GM23338 (cell line): Measurements from ENCODE around the gene TTC28. TPM values are rescaled to one million over a fixed set of nuclear protein-coding genes. Genes with fewer than 3 reads are reported as not detected.
"Not testable (repeated sequence)": the region's sequence is repeated elsewhere in the genome, so short reads cannot be mapped to it uniquely, and the experiment has no call there.

ENCODE experiments used
- ATAC-seq: fragments of 200-7000 bp; cut with Tn5 transposase; 3 replicates; pipeline ENCODE4 v1.9.1; 2020
- DNase-seq: peaks from one replicate; pipeline ENCODE4 v3.0.0-alpha.2; 2015; ENCODE audit warnings: low spot score
- H2AFZ ChIP-seq: fragments of 200-600 bp; sonication (generic); 2 replicates; pipeline ENCODE4 v1.8.0; 2016; ENCODE audit warnings: antibody characterized with exemption, mild to moderate bottlenecking, moderate library complexity
- H3F3A ChIP-seq: fragments of 200-600 bp; sonication (generic); replicated peaks from 2 replicates; pipeline ENCODE4 v1.8.0; 2017; ENCODE audit warnings: antibody characterized with exemption, mixed run types, low read depth
- H3K27ac ChIP-seq: fragments of 200-600 bp; sonication (generic); 2 replicates; pipeline ENCODE4 v1.6.1; 2016; ENCODE audit warnings: low read depth
- H3K27me3 ChIP-seq: fragments of 200-600 bp; sonication (generic); 2 replicates; pipeline ENCODE4 v1.8.0; 2016; ENCODE audit warnings: mild to moderate bottlenecking, mixed run types, moderate library complexity; ENCODE audit not compliant: insufficient read depth
- H3K36me3 ChIP-seq: fragments of 200-600 bp; sonication (generic); 2 replicates; pipeline ENCODE4 v1.8.0; 2016; ENCODE audit warnings: mild to moderate bottlenecking; ENCODE audit not compliant: insufficient read depth
- H3K4me1 ChIP-seq: fragments of 200-600 bp; sonication (generic); 2 replicates; pipeline ENCODE4 v1.8.0; 2016; ENCODE audit warnings: mild to moderate bottlenecking, moderate library complexity; ENCODE audit not compliant: insufficient read depth
- H3K4me2 ChIP-seq: fragments of 200-600 bp; sonication (generic); 2 replicates; pipeline ENCODE4 v1.7.1; 2017; ENCODE audit warnings: mixed run types
- H3K4me3 ChIP-seq: fragments of 200-600 bp; sonication (generic); 2 replicates; pipeline ENCODE4 v1.6.1; 2016; ENCODE audit warnings: mixed run types
- H3K79me2 ChIP-seq: fragments of 200-600 bp; sonication (generic); replicated peaks from 2 replicates; pipeline ENCODE4 v1.8.0; 2017; ENCODE audit warnings: mild to moderate bottlenecking; ENCODE audit not compliant: insufficient read depth
- H3K9me2 ChIP-seq: fragments of 200-600 bp; sonication (generic); 2 replicates; pipeline ENCODE4 v1.8.0; 2017; ENCODE audit not compliant: insufficient read depth
- H4K20me1 ChIP-seq: fragments of 200-600 bp; sonication (generic); replicated peaks from 2 replicates; pipeline ENCODE4 v1.8.0; 2017; ENCODE audit warnings: mild to moderate bottlenecking; ENCODE audit not compliant: insufficient read depth
- H3K27ac Mint-ChIP-seq: 2 replicates; pipeline ENCODE4 v1.8.0; 2020; ENCODE audit warnings: inconsistent platforms, mild to moderate bottlenecking, moderate library complexity, mixed read lengths
- H3K27me3 Mint-ChIP-seq: 3 replicates; pipeline ENCODE4 v1.8.0; 2022; ENCODE audit warnings: low read depth, mild to moderate bottlenecking, moderate library complexity, mixed read lengths, inconsistent platforms; ENCODE audit not compliant: insufficient read depth, poor library complexity
- H3K36me3 Mint-ChIP-seq: 3 replicates; pipeline ENCODE4 v1.8.0; 2021; ENCODE audit warnings: low read depth, mild to moderate bottlenecking, inconsistent platforms, moderate library complexity, mixed read lengths
- H3K4me1 Mint-ChIP-seq: 3 replicates; pipeline ENCODE4 v1.8.0; 2020; ENCODE audit warnings: mild to moderate bottlenecking, inconsistent platforms, mixed read lengths
- H3K4me3 Mint-ChIP-seq: 3 replicates; pipeline ENCODE4 v1.8.0; 2021; ENCODE audit warnings: moderate library complexity, mild to moderate bottlenecking, inconsistent platforms, mixed read lengths
- H3K9me3 Mint-ChIP-seq: 3 replicates; pipeline ENCODE4 v1.8.0; 2020; ENCODE audit warnings: moderate library complexity, mild to moderate bottlenecking, inconsistent platforms, mixed read lengths
- EZH2 ChIP-seq: fragments of 200-600 bp; sonication (generic); IDR thresholded peaks from one replicate; pipeline ENCODE4 v1.8.0; 2017; ENCODE audit warnings: antibody characterized with exemption, mild to moderate bottlenecking, low read depth; ENCODE audit not compliant: unreplicated experiment
- EZH2phosphoT487 ChIP-seq: fragments of 200-600 bp; sonication (generic); IDR thresholded peaks from one replicate; pipeline ENCODE4 v1.8.1; 2018; ENCODE audit warnings: antibody characterized with exemption; ENCODE audit not compliant: unreplicated experiment
- NANOG ChIP-seq: IDR thresholded peaks from 2 replicates; pipeline ENCODE4 v1.6.1; 2016; ENCODE audit warnings: antibody characterized with exemption, borderline replicate concordance
- STAT1 ChIP-seq: IDR thresholded peaks from one replicate; pipeline ENCODE4 v1.6.1; 2016; ENCODE audit warnings: antibody characterized with exemption; ENCODE audit not compliant: unreplicated experiment
- ZNF114 ChIP-seq: fragments of 250-450 bp; sonication (Bioruptor Pico); IDR thresholded peaks from 2 replicates; pipeline ENCODE4 v1.5.0; 2020; ENCODE audit warnings: mild to moderate bottlenecking, moderate library complexity
- long read RNA-seq: library from polyadenylated mRNA; unstranded; transcript quantifications from one replicate; pipeline ENCODE4 v2.0.0, GENCODE V29; 2020; ENCODE audit not compliant: unreplicated experiment
- polyA plus RNA-seq: library from polyadenylated mRNA; unstranded; fragments of >200 nt; fragmentation: Nextera tagmentation; extraction: Ambion mirVana; gene quantifications from 2 replicates; pipeline ENCODE4 v1.2.1, GENCODE V29; 2016
- total RNA-seq: library from RNA; depleted of rRNA; stranded (reverse); fragments of >200 nt; shearing (Covaris generic); gene quantifications from 2 replicates; pipeline ENCODE4 v1.2.3, GENCODE V29; 2014; rRNA removed
- TF ChIP-seq, protein P1 (sequence below), 2 experiments: fragments of 200-600 bp in 1 of 2; sonication (generic) in 1 of 2; conservative IDR thresholded peaks; 2 replicates each; pipeline versions ENCODE4 v1.5.1 to v1.6.1; 2016 to 2017; ENCODE audit warnings: antibody characterized with exemption in 2 of 2, low read depth in 2 of 2, mild to moderate bottlenecking in 2 of 2, moderate library complexity in 1 of 2
- TF ChIP-seq, protein P2 (sequence below): IDR thresholded peaks from one replicate; pipeline ENCODE4 v1.6.1; 2018; ENCODE audit warnings: antibody characterized with exemption; ENCODE audit not compliant: unreplicated experiment

TTC28 gene
- total RNA-seq (10.7 and 16.1 TPM in 2 replicates), polyA plus RNA-seq (2.1 and 4.5 TPM in 2 replicates)
- long read RNA-seq, partial matches to known transcripts, result 0 of 1 reads
- long read RNA-seq, other reads (novel, unspliced or antisense), result 1 of 1 reads

DNA sequence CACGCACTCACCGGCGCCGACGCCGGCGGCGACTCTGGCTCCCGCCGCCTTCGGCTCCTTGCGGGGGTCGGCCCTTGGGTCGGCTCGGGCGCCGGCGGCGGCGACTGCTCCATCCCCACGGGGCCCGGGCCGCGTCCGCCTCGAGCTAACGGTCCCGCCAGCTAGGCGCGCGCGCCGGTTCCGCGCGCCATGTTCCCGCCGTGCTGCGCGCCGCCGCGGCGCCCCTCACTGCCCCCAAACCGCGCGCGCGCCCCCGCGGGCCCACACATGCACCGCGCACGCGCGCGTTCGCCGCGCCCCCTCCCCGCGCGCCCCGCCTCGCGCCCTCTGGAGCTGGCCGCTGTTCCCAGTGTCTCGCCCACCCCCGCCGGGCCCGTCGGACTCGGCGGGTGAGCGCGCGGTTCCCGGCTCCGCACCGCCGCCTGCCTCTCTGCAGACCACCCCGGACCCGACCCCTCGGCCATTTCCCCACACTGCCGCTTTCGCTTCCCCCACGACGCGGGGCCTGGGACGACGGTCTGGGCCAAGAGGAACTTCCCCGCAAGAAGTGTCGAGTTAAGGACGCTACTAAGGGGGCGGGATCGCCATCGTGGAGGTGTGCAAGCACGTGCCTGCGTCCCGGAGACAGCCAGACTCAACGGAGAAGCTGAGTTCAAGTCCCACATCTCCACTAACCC lies at the start of gene TTC28:
TSS of gene TTC28 (minus strand) at position 230 of the 677 bp plus-strand sequence. CDS start at position 113, 117 bp downstream.
- H3K27ac ChIP-seq, H3K27me3 ChIP-seq, H3K36me3 ChIP-seq, H4K20me1 ChIP-seq, H3K9me3 Mint-ChIP-seq, H3K36me3 Mint-ChIP-seq, ATAC-seq, H3K9me2 ChIP-seq, H3K79me2 ChIP-seq, H3K27ac Mint-ChIP-seq, H3K4me1 Mint-ChIP-seq, H3K4me1 ChIP-seq, H3F3A ChIP-seq: not testable (repeated sequence)
- peak; percentile 75 for DNase-seq
- Mint-ChIP-seq H3K27me3 (peaks cover 14% of the 10 kb centered on the region), H3K4me3 (peak within 1 kb of the TSS; percentile 88)
- Histone ChIP-seq H3K4me2 (peak within 1 kb of the TSS; percentile 76), H2AFZ (peak within 1 kb of the TSS; percentile 76; the same call in 1 of the 2 replicates), H3K4me3 (peak within 1 kb of the TSS; percentile 68)

DNA sequence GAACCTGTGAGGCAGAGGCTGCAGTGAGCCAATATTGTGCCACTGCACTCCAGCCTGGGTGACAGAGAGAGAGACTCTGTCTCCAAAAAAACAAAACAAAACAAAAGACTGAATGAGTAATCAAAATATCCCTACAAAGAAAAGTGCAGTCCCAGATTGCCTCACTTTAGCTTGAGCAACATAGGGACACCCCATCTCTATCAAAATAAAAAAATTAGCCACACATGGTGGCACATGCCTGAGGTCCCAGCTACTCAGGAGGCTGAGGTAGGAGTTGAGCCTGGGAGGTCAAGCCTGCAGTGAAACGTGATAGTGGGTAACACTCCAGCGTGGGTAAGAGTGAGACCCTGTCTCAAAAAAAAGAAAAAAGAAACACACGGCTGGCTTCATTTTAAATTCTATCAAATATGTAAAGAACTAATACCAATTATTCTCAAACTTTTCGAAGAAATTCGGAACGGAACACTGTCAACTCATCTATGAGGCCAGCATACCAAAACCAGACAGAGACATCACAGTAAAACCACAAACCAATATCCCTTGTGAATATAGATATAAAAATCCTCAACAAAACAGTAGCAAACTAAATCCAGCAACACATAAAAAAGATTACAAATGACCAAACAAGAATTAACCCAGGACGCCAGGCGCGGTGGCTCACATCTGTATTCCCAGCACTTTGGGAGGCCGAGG lies 49.1 kb upstream of the TTC28 start:
- Histone ChIP-seq H3K4me1 (no peaks in the 10 kb centered on the region), H3K27me3 (no peaks in the 10 kb centered on the region), H3K9me2 (no peaks in the 10 kb centered on the region), H3F3A (peaks cover 7% of the 10 kb centered on the region; the same call in 1 of the 2 replicates), H2AFZ (no peak overlapping the region), H3K4me2 (no peak overlapping the region), H3K27ac (peak overlapping the region; percentile 39; the same call in 1 of the 2 replicates), H3K4me3 (no peak overlapping the region), H4K20me1 (peaks cover 3% of the 10 kb centered on the region), H3K79me2 (peaks cover 32% of the 10 kb centered on the region), H3K36me3 (peaks cover 37% of the 10 kb centered on the region)
- H3K9me3 Mint-ChIP-seq, result no peaks in the 10 kb centered on the region
- peaks cover 76% of the 10 kb centered on the region for H3K36me3 Mint-ChIP-seq
- DNase-seq, result no peak
- no peak for ATAC-seq
- peak overlapping the region; percentile 73 for H3K27ac Mint-ChIP-seq
- peaks cover 6% of the 10 kb centered on the region for H3K27me3 Mint-ChIP-seq
- peaks cover under 1% of the 10 kb centered on the region; the same call in 2 of the 3 replicates for H3K4me1 Mint-ChIP-seq
- no peak overlapping the region for H3K4me3 Mint-ChIP-seq
- no peak for TF ChIP-seq EZH2
- TF ChIP-seq EZH2phosphoT487, result no peak
- TF ChIP-seq, protein P1, sequence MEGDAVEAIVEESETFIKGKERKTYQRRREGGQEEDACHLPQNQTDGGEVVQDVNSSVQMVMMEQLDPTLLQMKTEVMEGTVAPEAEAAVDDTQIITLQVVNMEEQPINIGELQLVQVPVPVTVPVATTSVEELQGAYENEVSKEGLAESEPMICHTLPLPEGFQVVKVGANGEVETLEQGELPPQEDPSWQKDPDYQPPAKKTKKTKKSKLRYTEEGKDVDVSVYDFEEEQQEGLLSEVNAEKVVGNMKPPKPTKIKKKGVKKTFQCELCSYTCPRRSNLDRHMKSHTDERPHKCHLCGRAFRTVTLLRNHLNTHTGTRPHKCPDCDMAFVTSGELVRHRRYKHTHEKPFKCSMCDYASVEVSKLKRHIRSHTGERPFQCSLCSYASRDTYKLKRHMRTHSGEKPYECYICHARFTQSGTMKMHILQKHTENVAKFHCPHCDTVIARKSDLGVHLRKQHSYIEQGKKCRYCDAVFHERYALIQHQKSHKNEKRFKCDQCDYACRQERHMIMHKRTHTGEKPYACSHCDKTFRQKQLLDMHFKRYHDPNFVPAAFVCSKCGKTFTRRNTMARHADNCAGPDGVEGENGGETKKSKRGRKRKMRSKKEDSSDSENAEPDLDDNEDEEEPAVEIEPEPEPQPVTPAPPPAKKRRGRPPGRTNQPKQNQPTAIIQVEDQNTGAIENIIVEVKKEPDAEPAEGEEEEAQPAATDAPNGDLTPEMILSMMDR (conservative IDR thresholded peaks at IDR 0.05; ENCODE audit: low read depth in 2 of 2), result no peak
- TF ChIP-seq NANOG, result no peak
- no peak for TF ChIP-seq ZNF114 (CRISPR knock-in tag)
- TF ChIP-seq, protein P2, sequence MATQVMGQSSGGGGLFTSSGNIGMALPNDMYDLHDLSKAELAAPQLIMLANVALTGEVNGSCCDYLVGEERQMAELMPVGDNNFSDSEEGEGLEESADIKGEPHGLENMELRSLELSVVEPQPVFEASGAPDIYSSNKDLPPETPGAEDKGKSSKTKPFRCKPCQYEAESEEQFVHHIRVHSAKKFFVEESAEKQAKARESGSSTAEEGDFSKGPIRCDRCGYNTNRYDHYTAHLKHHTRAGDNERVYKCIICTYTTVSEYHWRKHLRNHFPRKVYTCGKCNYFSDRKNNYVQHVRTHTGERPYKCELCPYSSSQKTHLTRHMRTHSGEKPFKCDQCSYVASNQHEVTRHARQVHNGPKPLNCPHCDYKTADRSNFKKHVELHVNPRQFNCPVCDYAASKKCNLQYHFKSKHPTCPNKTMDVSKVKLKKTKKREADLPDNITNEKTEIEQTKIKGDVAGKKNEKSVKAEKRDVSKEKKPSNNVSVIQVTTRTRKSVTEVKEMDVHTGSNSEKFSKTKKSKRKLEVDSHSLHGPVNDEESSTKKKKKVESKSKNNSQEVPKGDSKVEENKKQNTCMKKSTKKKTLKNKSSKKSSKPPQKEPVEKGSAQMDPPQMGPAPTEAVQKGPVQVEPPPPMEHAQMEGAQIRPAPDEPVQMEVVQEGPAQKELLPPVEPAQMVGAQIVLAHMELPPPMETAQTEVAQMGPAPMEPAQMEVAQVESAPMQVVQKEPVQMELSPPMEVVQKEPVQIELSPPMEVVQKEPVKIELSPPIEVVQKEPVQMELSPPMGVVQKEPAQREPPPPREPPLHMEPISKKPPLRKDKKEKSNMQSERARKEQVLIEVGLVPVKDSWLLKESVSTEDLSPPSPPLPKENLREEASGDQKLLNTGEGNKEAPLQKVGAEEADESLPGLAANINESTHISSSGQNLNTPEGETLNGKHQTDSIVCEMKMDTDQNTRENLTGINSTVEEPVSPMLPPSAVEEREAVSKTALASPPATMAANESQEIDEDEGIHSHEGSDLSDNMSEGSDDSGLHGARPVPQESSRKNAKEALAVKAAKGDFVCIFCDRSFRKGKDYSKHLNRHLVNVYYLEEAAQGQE, result no peak
- TF ChIP-seq STAT1, result no peak
